Panc1 (cell line): ENCODE measurements around the gene PROM2. TPM values are rescaled to one million over a fixed set of nuclear protein-coding genes. Genes with fewer than 3 reads are reported as not detected.

Experiments
- ATAC-seq: fragments of 200-7000 bp; cut with Tn5 transposase; 2 replicates; pipeline ENCODE4 v1.9.1; 2020; ENCODE audit warnings: mild to moderate bottlenecking, moderate library complexity
- BruUV-seq: library from RNA; stranded (reverse); fragments of 400-500 nt; replicated peaks from 2 replicates; lab custom pipeline; 2021; lab: Mats Ljungman, UMichigan
- CTCF ChIA-PET: fragments of 300-600 bp; sonication (Branson Sonifier 250); formaldehyde crosslinking; loops from one replicate; lab custom pipeline; 2022; ENCODE audit warnings: antibody characterized with exemption; lab: Charles Lee
- POLR2A ChIA-PET: fragments of 300-600 bp; sonication (Branson Sonifier 250); formaldehyde crosslinking; loops from one replicate; lab custom pipeline; 2022; ENCODE audit warnings: antibody characterized with exemption; lab: Charles Lee
- DNase-seq: peaks from one replicate; pipeline ENCODE4 v3.0.0-alpha.2; 2010; ENCODE audit warnings: low read depth, low spot score
- H3K27ac ChIP-seq: 2 replicates; pipeline ENCODE4 v1.5.1; 2011; ENCODE audit warnings: mild to moderate bottlenecking, low read length, inconsistent platforms
- H3K27me3 ChIP-seq: fragments of 200-500 bp; sonication (Bioruptor generic); 2 replicates; pipeline ENCODE4 v1.6.0; 2014; ENCODE audit warnings: low read length, inconsistent platforms; ENCODE audit not compliant: control insufficient read depth, insufficient read depth
- H3K36me3 ChIP-seq: fragments of 200-500 bp; sonication (Bioruptor generic); 2 replicates; pipeline ENCODE4 v1.5.1; 2014; ENCODE audit warnings: inconsistent platforms, mild to moderate bottlenecking, low read length, moderate library complexity; ENCODE audit not compliant: control insufficient read depth, insufficient read depth
- H3K4me1 ChIP-seq: 2 replicates; pipeline ENCODE4 v1.5.1; 2011; ENCODE audit warnings: inconsistent platforms, mild to moderate bottlenecking, low read length, moderate library complexity; ENCODE audit not compliant: control insufficient read depth, insufficient read depth
- H3K4me3 ChIP-seq, 2 experiments: 2 replicates each; pipeline ENCODE4 v1.5.1; 2011 to 2012; ENCODE audit warnings: low read depth in 2 of 2, low read length in 2 of 2, mild to moderate bottlenecking in 2 of 2, inconsistent platforms in 1 of 2, moderate library complexity in 1 of 2
- H3K9me3 ChIP-seq: fragments of 200-500 bp; sonication (Bioruptor generic); 2 replicates; pipeline ENCODE4 v1.5.1; 2014; ENCODE audit warnings: low read depth, mild to moderate bottlenecking, inconsistent platforms, low read length, moderate library complexity; ENCODE audit not compliant: control insufficient read depth, insufficient read depth
- CTCF ChIP-seq: fragments of 450-650 bp; IDR thresholded peaks from 2 replicates; pipeline ENCODE4 v1.5.1; 2017; ENCODE audit warnings: mild to moderate bottlenecking
- POLR2AphosphoS5 ChIP-seq: IDR thresholded peaks from 2 replicates; pipeline ENCODE4 v1.6.1; 2012; ENCODE audit warnings: mild to moderate bottlenecking, low read depth, low read length, moderate library complexity
- REST ChIP-seq, 2 experiments: IDR thresholded peaks; 2 replicates each; pipeline ENCODE4 v1.6.1; 2011 to 2012; ENCODE audit warnings: low read depth in 2 of 2, control low read depth in 1 of 2, low read length in 1 of 2, mild to moderate bottlenecking in 1 of 2, moderate library complexity in 1 of 2; ENCODE audit not compliant: insufficient read depth in 1 of 2
- SIN3A ChIP-seq: IDR thresholded peaks from 2 replicates; pipeline ENCODE4 v1.6.1; 2012; ENCODE audit warnings: low read depth, mild to moderate bottlenecking, low read length, moderate library complexity, borderline replicate concordance; ENCODE audit not compliant: insufficient read depth
- TCF7L2 ChIP-seq: IDR thresholded peaks from 2 replicates; pipeline ENCODE4 v1.6.1; 2011; ENCODE audit warnings: mild to moderate bottlenecking, low read depth, low read length, inconsistent platforms
- in situ Hi-C: cut with HindIII; loops from 2 replicates; pipeline ENCODE4 v1.10.0; 2016; ENCODE audit warnings: low sequenced_read_pairs, low pct_unique_long_range_greater_than_20kb
- intact Hi-C: fragments of 100-400 bp; cut with micrococcal nuclease; formaldehyde crosslinking; loops from one replicate; pipeline ENCODE4 v1.10.0; 2022; ENCODE audit not compliant: unreplicated experiment
- total RNA-seq: library from RNA; stranded (reverse); gene quantifications from one replicate; pipeline ENCODE4 v1.2.1, GENCODE V29; 2021; ENCODE audit not compliant: unreplicated experiment

Gene PROM2
- total RNA-seq, 1 experiment from 2014 or later, result 1.4 TPM

GRCh38 chr2:95316466-95317122 is 42.3 kb downstream of the PROM2 start:
- H3K4me1 ChIP-seq, result 0 out of 2 replicates have a peak, but pooled peaks cover 3% of the 10 kb centered on the region
- H3K4me3 ChIP-seq, result no peak overlapping the region
- intact Hi-C loops, result loop anchor here (5.0 kb wide), 1 partner anchor 124 kb away; no protein-coding TSS in a partner anchor
- no TSS peak for BruUV-seq
- DNase-seq (no peak), ATAC-seq (no peak)
- in situ Hi-C loops, result no loop called here
- H3K27me3 ChIP-seq, result no peaks in the 10 kb centered on the region
- TF ChIP-seq CTCF, result no peak
- TF ChIP-seq TCF7L2, result no peak
- no peak for TF ChIP-seq REST (IDR thresholded peaks at IDR 0.05; ENCODE audit: insufficient read depth in 1 of 2, low read depth in 2 of 2, low read length in 1 of 2)
- TF ChIP-seq SIN3A, result no peak
- no peak for TF ChIP-seq POLR2AphosphoS5
- H3K9me3 ChIP-seq, result no peaks in the 10 kb centered on the region
- POLR2A ChIA-PET, result no interaction called here
- CTCF ChIA-PET, result interaction anchor here (2.0 kb wide), 1 partner anchor 85 kb away, joined by 9 read pairs; no protein-coding TSS in a partner anchor
- no peak overlapping the region for H3K27ac ChIP-seq
- no peaks in the 10 kb centered on the region for H3K36me3 ChIP-seq

GRCh38 chr2:95317123-95317500 is 42.9 kb downstream of the PROM2 start:
- no TSS peak for BruUV-seq
- POLR2A ChIA-PET, result no interaction called here
- intact Hi-C loops (loop anchor here (5.0 kb wide), 1 partner anchor 125 kb away; no protein-coding TSS in a partner anchor), in situ Hi-C loops (no loop called here)
- DNase-seq, result no peak
- TF ChIP-seq POLR2AphosphoS5 (no peak), SIN3A (no peak)
- no peaks in the 10 kb centered on the region for H3K9me3 ChIP-seq
- H3K4me3 ChIP-seq, result no peak overlapping the region
- H3K27ac ChIP-seq, result no peak overlapping the region
- ATAC-seq, result no peak
- no peaks in the 10 kb centered on the region for H3K27me3 ChIP-seq
- CTCF ChIA-PET, result interaction anchor here (2.0 kb wide), 1 partner anchor 86 kb away, joined by 9 read pairs; no protein-coding TSS in a partner anchor
- H3K4me1 ChIP-seq, result 0 out of 2 replicates have a peak, but pooled peaks cover 3% of the 10 kb centered on the region
- H3K36me3 ChIP-seq, result no peaks in the 10 kb centered on the region
